ENCODE measurements around the gene CDH5.

CDH5 gene

DNA sequence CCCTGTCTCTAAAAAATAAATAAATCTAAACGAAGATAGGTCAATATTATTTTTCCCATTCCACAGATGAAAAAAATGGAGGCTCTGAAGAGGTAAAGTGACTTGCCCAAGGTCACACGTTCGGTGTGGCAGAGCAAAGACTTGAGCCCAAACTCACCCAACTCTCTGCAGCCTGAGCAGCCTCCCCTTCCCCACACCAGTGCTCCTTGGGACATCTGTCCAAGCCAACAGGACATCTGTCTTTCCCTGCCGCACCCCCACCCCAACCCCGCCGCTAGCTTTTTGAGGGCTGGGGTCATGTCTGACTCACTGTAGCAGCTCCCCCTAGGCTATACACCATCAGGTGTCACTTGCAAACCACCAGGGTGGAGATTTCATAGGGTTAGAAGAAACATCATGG, 55.4 kb downstream of the CDH5 start:
- Histone ChIP-seq H3K27ac (no peak overlapping the region), H3K27me3 (replicated peaks) (peaks cover 9% of the 10 kb centered on the region), H3K4me3 (ENCODE audit: low read depth, low read length) (no peak overlapping the region), H3K36me3 (replicated peaks) (no peaks in the 10 kb centered on the region)
- no peak for DNase-seq
- TF ChIP-seq, protein P1, sequence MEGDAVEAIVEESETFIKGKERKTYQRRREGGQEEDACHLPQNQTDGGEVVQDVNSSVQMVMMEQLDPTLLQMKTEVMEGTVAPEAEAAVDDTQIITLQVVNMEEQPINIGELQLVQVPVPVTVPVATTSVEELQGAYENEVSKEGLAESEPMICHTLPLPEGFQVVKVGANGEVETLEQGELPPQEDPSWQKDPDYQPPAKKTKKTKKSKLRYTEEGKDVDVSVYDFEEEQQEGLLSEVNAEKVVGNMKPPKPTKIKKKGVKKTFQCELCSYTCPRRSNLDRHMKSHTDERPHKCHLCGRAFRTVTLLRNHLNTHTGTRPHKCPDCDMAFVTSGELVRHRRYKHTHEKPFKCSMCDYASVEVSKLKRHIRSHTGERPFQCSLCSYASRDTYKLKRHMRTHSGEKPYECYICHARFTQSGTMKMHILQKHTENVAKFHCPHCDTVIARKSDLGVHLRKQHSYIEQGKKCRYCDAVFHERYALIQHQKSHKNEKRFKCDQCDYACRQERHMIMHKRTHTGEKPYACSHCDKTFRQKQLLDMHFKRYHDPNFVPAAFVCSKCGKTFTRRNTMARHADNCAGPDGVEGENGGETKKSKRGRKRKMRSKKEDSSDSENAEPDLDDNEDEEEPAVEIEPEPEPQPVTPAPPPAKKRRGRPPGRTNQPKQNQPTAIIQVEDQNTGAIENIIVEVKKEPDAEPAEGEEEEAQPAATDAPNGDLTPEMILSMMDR (IDR thresholded peaks at IDR 0.05; ENCODE audit: low read depth, low read length, missing control alignments), result no peak
- in situ Hi-C loops (cut with HindIII; ENCODE audit: low pct_ligation_motif_present, low sequenced_read_pairs), result no loop called here

DNA sequence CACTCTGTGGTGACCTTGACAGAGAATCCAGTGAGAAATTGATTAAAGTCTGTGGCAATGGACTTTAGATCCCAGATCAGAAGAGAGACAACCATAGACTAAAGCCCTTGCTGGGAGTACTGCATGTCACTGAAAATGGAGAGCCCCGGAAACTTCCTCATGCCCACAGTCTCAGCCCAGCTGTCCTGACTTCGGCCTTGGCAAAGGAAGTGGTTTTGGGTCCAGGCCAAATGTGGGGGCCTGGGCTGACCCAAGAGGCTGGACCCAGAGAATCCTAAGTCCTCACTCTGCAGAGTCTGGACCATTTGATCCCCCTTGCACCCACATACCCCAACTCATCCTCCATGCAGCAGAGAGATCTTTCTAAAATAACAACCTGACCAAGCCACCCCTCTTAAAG, 55.9 kb downstream of the CDH5 start:
- DNase-seq, result no peak
- TF ChIP-seq, protein P1 (IDR thresholded peaks at IDR 0.05; ENCODE audit: low read depth, low read length, missing control alignments), result no peak
- Histone ChIP-seq H3K36me3 (replicated peaks) (no peaks in the 10 kb centered on the region), H3K27me3 (replicated peaks) (peaks cover 9% of the 10 kb centered on the region), H3K27ac (no peak overlapping the region), H3K4me3 (ENCODE audit: low read depth, low read length) (no peak overlapping the region)
- in situ Hi-C loops (cut with HindIII; ENCODE audit: low pct_ligation_motif_present, low sequenced_read_pairs), result no loop called here

- H3K4me3 ChIP-seq (ENCODE audit: low read depth, low read length), result no peak overlapping the region
- no peak overlapping the region for H3K27ac ChIP-seq
- in situ Hi-C loops (cut with HindIII; ENCODE audit: low pct_ligation_motif_present, low sequenced_read_pairs), result no loop called here
- peaks cover 16% of the 10 kb centered on the region for H3K27me3 ChIP-seq (replicated peaks)
- H3K36me3 ChIP-seq (replicated peaks), result no peaks in the 10 kb centered on the region
- TF ChIP-seq, protein P1 (IDR thresholded peaks at IDR 0.05; ENCODE audit: low read depth, low read length, missing control alignments), result no peak
- DNase-seq, result no peak
These were observed 56.7 kb downstream of the CDH5 start for GRCh38 chr16:66423177-66423576.

DNA sequence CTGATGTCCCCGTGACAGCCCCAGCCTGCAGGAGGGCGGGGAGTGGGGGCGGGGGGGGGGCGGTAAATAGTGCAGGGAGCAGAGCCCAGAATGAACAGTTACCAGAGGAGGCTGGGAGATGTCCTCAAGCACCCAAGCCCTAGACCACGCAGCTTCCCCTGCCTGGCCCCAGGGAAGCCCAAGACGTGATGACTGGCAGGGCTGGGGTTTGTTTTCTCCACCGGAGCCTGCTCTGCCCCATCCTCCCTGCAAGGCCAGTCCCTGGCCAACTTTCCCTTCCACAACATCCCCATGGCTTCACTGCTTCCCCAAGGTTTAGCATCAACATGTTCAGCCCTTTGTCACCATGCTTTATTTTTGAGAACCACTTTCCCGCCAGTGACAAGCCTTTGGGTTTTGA, 59.2 kb downstream of the CDH5 start:
- Histone ChIP-seq H3K36me3 (replicated peaks) (no peaks in the 10 kb centered on the region), H3K4me3 (ENCODE audit: low read depth, low read length) (no peak overlapping the region), H3K27me3 (replicated peaks) (peaks cover 34% of the 10 kb centered on the region), H3K27ac (no peak overlapping the region)
- no peak for DNase-seq
- in situ Hi-C loops (cut with HindIII; ENCODE audit: low pct_ligation_motif_present, low sequenced_read_pairs), result no loop called here
- TF ChIP-seq, protein P1 (IDR thresholded peaks at IDR 0.05; ENCODE audit: low read depth, low read length, missing control alignments), result no peak

GRCh38 chr16:66426112-66427035, 59.9 kb downstream of the CDH5 start:
- Histone ChIP-seq H3K36me3 (replicated peaks) (no peaks in the 10 kb centered on the region), H3K4me3 (ENCODE audit: low read depth, low read length) (peak overlapping the region; percentile 37), H3K27ac (no peak overlapping the region), H3K27me3 (replicated peaks) (peaks cover 34% of the 10 kb centered on the region)
- in situ Hi-C loops (cut with HindIII; ENCODE audit: low pct_ligation_motif_present, low sequenced_read_pairs), result no loop called here
- no peak for DNase-seq
- TF ChIP-seq, protein P1 (IDR thresholded peaks at IDR 0.05; ENCODE audit: low read depth, low read length, missing control alignments), result no peak

Measured in brain microvascular endothelial cell (primary cell).